NCI-H2107 treated with DMSO at 0.1 percent for 48 hours (cell line): Measurements from ENCODE around the gene MIF.
"Not testable (repeated sequence)": the region's sequence is repeated elsewhere in the genome, so short reads cannot be mapped to it uniquely, and the experiment has no call there.

Experiments
- DNase-seq: peaks from one replicate; lab custom pipeline; 2025; ENCODE audit not compliant: unreplicated experiment; lab: John Stamatoyannopoulos, UW

Gene MIF

GRCh38 chr22:23900227-23900626 lies 6.0 kb downstream of the MIF start:
- not testable (repeated sequence) for DNase-seq

- no peak for DNase-seq
These were observed 7.4 kb downstream of the MIF start for GRCh38 chr22:23901600-23901999.

GRCh38 chr22:23903328-23903971 lies 9.3 kb downstream of the MIF start:
- no peak for DNase-seq

- no peak for DNase-seq
These were observed 10.5 kb downstream of the MIF start for GRCh38 chr22:23904573-23905254.

GRCh38 chr22:23906641-23907040 lies 12.5 kb downstream of the MIF start:
- no peak for DNase-seq

- not testable (repeated sequence) for DNase-seq
These were observed 13.2 kb downstream of the MIF start for GRCh38 chr22:23907423-23907822.

GRCh38 chr22:23908587-23909205 lies 14.5 kb downstream of the MIF start:
- DNase-seq = no peak

GRCh38 chr22:23909296-23909898 lies 15.2 kb downstream of the MIF start:
- DNase-seq = no peak

- no peak for DNase-seq
These were observed 16.5 kb downstream of the MIF start for GRCh38 chr22:23910496-23911190.

GRCh38 chr22:23911318-23911980 lies 17.3 kb downstream of the MIF start:
- no peak for DNase-seq

GRCh38 chr22:23912293-23912903 lies 18.2 kb downstream of the MIF start:
- DNase-seq = no peak

GRCh38 chr22:23913306-23913660 lies 19.1 kb downstream of the MIF start:
- no peak for DNase-seq

GRCh38 chr22:23913661-23914353 lies 19.6 kb downstream of the MIF start:
- DNase-seq = peak; percentile 83

GRCh38 chr22:23915290-23915689 lies 21.1 kb downstream of the MIF start:
- no peak for DNase-seq

GRCh38 chr22:23920267-23920611 lies 26.1 kb downstream of the MIF start:
- not testable (repeated sequence) for DNase-seq

- not testable (repeated sequence) for DNase-seq
These were observed 27.5 kb downstream of the MIF start for GRCh38 chr22:23921586-23922201.

- no peak for DNase-seq
These were observed 28.7 kb downstream of the MIF start for GRCh38 chr22:23922921-23923320.

- DNase-seq = no peak
These were observed 30.9 kb downstream of the MIF start for GRCh38 chr22:23925020-23925606.

GRCh38 chr22:23926561-23926960 lies 32.4 kb downstream of the MIF start:
- DNase-seq = no peak
